Testis (tissue), 2 donors: ENCODE results near the gene CR2.

Experiments used
- POLR2A ChIP-seq: fragments of 450-650 bp; IDR thresholded peaks from one replicate; pipeline ENCODE4 v1.6.1; 2017; ENCODE audit warnings: antibody characterized with exemption, mild to moderate bottlenecking, moderate library complexity
- TF ChIP-seq, protein P1 (sequence below), 3 experiments: fragments of 450-650 bp in 2 of 3; fragments of 200-600 bp in 1 of 3; sonication (generic) in 1 of 3; IDR thresholded peaks; one replicate each; pipeline ENCODE4 v1.5.1; 2016 to 2019; ENCODE audit warnings: antibody characterized with exemption in 3 of 3, mild to moderate bottlenecking in 2 of 3, moderate library complexity in 1 of 3

DNA sequence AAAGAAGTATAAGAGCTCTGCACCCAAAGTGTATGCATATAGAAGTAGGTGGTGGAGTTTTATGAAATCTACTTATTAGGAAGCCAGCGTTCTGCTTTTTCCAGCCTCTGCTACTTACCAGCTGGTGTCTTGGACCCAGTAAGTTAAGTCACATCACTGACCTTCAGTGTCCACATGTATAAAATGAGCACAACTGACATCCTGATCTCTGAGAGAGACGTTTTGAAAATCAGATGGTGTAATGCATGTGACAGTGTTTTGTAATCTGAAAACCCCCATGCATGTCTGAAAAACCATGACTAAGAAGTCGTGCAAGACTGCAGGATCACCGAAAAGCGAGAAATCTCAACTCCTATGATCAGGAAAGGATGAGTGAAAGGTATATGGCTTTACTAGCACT lies 43.8 kb downstream of the CR2 start:
- TF ChIP-seq, protein P1, sequence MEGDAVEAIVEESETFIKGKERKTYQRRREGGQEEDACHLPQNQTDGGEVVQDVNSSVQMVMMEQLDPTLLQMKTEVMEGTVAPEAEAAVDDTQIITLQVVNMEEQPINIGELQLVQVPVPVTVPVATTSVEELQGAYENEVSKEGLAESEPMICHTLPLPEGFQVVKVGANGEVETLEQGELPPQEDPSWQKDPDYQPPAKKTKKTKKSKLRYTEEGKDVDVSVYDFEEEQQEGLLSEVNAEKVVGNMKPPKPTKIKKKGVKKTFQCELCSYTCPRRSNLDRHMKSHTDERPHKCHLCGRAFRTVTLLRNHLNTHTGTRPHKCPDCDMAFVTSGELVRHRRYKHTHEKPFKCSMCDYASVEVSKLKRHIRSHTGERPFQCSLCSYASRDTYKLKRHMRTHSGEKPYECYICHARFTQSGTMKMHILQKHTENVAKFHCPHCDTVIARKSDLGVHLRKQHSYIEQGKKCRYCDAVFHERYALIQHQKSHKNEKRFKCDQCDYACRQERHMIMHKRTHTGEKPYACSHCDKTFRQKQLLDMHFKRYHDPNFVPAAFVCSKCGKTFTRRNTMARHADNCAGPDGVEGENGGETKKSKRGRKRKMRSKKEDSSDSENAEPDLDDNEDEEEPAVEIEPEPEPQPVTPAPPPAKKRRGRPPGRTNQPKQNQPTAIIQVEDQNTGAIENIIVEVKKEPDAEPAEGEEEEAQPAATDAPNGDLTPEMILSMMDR (IDR thresholded peaks at IDR 0.05) = no peak
- TF ChIP-seq POLR2A = no peak
